Stimulated activated naive CD8-positive, alpha-beta T cell treated with anti-CD3 and anti-CD28 coated beads, Interleukin-15, Interleukin-2, amounts not matched to agents 100 ng/mL and 50 ng/mL, for 24 hours (primary cell): ENCODE measurements around the gene KIAA1217.

Experiments used
- H3K27ac Mint-ChIP-seq: one replicate; pipeline ENCODE4 v1.8.0; 2021; ENCODE audit warnings: mild to moderate bottlenecking, mixed read lengths
- H3K27me3 Mint-ChIP-seq: one replicate; pipeline ENCODE4 v1.8.0; 2021; ENCODE audit warnings: mixed read lengths
- H3K36me3 Mint-ChIP-seq: one replicate; pipeline ENCODE4 v1.8.0; 2021; ENCODE audit warnings: low read depth, mixed read lengths
- H3K4me1 Mint-ChIP-seq: one replicate; pipeline ENCODE4 v1.8.0; 2021; ENCODE audit warnings: low read depth, mixed read lengths
- H3K4me3 Mint-ChIP-seq: one replicate; pipeline ENCODE4 v1.8.0; 2021; ENCODE audit warnings: mild to moderate bottlenecking, mixed read lengths
- H3K9me3 Mint-ChIP-seq: one replicate; pipeline ENCODE4 v1.8.0; 2021; ENCODE audit warnings: mixed read lengths

KIAA1217 gene

DNA sequence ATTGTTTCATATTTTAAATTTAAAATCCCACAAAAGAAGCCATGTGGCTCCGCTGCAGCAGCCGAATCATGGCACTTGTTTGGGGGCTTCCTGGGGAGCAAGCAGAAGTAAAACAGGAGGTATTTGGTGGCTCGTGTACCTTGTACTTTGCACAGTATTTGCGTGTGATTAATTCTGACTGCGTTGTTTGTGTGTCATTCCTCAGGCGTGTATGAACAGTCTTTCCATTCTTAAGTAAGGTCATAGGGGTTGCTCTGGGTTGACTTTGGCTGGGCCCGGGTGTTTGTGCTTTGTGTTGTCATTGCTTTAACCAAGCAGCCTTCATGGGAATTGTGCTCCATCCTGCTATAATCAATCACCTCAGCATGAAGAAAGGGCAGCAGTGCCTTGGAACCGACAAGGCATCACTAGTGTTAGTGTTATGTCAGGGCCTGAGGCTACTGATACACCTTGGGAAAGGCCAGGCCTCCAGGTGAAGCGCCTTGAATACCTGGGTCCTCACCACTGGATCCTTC is 332.4 kb downstream of the KIAA1217 start:
- Mint-ChIP-seq H3K4me3 (no peak overlapping the region), H3K9me3 (no peaks in the 10 kb centered on the region), H3K36me3 (no peaks in the 10 kb centered on the region), H3K27ac (no peak overlapping the region), H3K27me3 (peaks cover 11% of the 10 kb centered on the region), H3K4me1 (no peaks in the 10 kb centered on the region)

DNA sequence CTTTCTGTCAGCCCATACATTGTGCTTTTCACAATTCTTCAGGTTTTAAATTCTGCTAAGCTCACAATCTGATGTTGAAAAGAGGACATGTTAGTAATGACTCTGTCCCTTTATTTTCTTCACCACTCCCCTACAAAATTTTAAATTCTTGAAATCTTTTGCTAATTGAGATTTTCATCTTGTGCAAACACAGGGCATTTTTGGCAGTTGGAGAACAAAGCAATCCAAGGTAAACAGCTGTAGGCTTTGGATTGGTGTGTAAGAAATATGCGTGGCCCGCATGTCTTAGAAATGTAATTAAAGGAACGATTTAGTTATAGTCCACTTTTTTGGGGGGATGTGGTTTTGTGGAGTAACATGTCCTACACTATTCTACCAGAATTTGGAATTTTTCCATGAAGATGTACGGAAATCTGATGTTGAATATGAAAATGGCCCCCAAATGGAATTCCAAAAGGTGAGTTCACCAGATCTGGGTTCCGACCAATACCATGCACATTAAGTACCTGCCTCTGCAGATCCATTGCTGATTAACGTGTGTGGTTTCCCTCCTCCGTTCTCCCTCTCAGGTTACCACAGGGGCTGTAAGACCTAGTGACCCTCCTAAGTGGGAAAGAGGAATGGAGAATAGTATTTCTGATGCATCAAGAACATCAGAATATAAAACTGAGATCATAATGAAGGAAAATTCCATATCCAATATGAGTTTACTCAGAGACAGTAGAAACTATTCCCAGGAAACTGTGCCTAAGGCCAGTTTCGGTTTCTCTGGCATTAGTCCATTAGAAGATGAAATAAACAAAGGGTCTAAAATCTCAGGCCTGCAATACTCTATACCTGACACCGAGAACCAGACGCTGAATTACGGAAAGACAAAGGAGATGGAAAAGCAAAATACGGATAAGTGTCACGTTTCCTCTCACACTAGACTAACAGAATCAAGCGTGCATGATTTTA is 333.7 kb downstream of the KIAA1217 start:
- Mint-ChIP-seq H3K4me1 (no peaks in the 10 kb centered on the region), H3K27me3 (peaks cover 12% of the 10 kb centered on the region), H3K36me3 (no peaks in the 10 kb centered on the region), H3K4me3 (no peak overlapping the region), H3K9me3 (no peaks in the 10 kb centered on the region), H3K27ac (no peak overlapping the region)

DNA sequence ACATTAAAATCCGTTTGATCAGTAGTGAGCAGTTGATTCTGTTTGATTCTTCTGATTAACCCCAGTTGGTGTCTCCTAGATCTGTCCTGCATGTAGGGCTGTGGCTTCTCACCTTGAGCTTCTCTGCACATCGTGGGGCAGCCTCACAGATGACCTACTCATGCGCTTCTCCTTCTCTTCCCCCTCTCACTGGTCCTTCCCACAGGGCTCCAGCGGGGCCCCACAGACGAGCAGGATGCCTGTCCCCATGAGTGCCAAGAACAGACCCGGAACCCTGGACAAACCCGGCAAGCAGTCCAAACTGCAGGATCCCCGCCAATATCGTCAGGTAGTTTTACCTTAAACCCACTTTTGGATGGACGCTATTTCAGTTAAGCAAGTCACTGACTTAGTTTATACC is 335.8 kb downstream of the KIAA1217 start:
- Mint-ChIP-seq H3K27ac (no peak overlapping the region), H3K36me3 (no peaks in the 10 kb centered on the region), H3K9me3 (no peaks in the 10 kb centered on the region), H3K4me3 (no peak overlapping the region), H3K27me3 (peaks cover 12% of the 10 kb centered on the region), H3K4me1 (no peaks in the 10 kb centered on the region)

DNA sequence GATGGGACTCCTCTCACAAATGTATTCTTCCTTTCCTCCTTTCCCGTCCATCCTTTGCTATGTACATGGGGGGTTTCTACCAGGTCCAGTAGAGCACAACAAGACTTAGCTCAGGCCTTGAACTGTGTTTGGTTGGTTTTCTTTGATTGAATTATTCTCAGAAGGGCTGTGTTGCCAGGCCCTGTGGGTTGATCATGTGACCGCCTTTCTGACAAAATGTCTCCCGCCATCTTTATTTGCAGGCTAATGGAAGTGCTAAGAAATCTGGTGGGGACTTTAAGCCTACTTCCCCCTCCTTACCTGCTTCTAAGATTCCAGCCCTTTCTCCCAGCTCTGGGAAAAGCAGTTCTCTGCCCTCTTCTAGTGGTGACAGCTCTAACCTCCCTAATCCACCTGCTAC is 336.6 kb downstream of the KIAA1217 start:
- Mint-ChIP-seq H3K27ac (no peak overlapping the region), H3K27me3 (peaks cover 12% of the 10 kb centered on the region), H3K4me1 (no peaks in the 10 kb centered on the region), H3K36me3 (no peaks in the 10 kb centered on the region), H3K9me3 (no peaks in the 10 kb centered on the region), H3K4me3 (no peak overlapping the region)

DNA sequence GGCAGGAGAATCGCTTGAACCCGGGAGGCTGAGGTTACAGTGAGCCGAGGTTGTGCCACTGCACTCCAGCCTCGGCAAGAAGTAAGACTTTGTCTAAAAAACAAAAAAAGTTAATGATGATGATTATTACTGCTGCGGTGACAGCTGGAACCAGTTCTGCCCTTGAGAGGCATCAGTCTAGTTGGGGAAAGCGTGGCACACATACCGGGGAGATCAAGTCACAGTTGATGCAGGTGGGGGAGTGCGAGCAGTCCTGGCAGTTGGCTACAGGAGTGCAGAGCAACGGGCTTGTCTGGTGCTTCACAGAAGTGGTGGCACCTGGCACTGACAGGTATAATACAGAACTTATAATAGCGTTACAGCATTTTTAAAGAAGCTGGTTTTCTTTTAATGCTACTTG is 341.7 kb downstream of the KIAA1217 start:
- no peak overlapping the region for H3K27ac Mint-ChIP-seq
- peaks cover 7% of the 10 kb centered on the region for H3K27me3 Mint-ChIP-seq
- no peak overlapping the region for H3K4me3 Mint-ChIP-seq

DNA sequence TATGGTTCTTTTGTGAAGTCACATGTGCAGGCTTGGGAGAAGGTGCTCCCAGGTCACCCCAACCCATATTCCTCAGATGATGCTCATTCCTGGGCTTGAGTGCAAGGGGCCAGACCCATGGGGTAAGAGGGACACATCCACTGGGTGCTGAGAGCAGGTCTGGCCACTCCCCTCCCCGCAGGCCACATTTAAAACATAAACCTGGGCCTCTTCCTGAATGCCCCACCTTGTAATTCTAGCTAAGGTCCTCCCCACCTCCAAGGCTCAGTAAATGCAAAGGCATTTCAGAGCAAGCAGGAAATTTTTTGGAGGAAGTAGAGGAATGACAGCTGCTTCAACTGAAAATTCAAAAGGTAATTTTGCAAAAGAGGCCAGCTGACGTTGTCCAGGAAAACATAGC is 342.2 kb downstream of the KIAA1217 start:
- Mint-ChIP-seq H3K4me3 (no peak overlapping the region), H3K36me3 (no peaks in the 10 kb centered on the region), H3K4me1 (no peaks in the 10 kb centered on the region), H3K27me3 (peaks cover 2% of the 10 kb centered on the region), H3K27ac (no peak overlapping the region), H3K9me3 (no peaks in the 10 kb centered on the region)

More for the DNA sequence above, 341.7 kb downstream of the KIAA1217 start:
- Mint-ChIP-seq H3K36me3 (no peaks in the 10 kb centered on the region), H3K9me3 (no peaks in the 10 kb centered on the region), H3K4me1 (no peaks in the 10 kb centered on the region)

DNA sequence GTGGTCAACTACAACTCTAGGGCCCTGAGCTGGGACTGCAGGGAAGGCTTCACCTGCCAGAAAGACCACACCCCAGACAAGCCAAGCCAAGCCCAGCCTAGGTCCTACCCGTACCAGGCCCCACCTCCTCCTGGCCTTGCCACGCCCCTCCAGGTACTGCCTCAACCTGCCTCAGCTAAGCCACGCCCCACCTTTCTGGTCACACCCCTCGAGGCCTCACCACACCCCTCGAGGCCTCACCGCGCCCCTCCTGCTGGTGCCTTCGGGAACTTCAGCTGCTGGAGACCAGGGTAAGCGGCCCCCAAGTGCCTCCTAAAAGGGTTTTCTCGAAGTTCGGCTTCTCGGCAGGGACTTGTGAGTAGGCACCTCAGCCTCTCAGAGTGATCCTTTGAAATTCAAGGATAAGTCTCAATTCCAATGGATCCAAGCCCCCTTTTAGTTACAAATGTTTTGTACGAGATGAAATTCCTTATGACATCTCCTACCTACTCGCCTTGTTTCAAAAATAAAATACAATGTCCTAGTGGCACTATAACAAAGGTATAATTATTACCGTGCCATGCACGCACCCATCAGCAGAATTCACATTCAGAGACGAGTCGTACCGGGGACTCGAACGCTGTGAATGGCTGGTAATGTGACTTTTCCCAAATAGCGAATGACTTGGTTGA is 343.5 kb downstream of the KIAA1217 start:
- Mint-ChIP-seq H3K27ac (no peak overlapping the region), H3K9me3 (no peaks in the 10 kb centered on the region), H3K36me3 (no peaks in the 10 kb centered on the region), H3K27me3 (no peaks in the 10 kb centered on the region), H3K4me3 (no peak overlapping the region), H3K4me1 (peaks cover 3% of the 10 kb centered on the region)

DNA sequence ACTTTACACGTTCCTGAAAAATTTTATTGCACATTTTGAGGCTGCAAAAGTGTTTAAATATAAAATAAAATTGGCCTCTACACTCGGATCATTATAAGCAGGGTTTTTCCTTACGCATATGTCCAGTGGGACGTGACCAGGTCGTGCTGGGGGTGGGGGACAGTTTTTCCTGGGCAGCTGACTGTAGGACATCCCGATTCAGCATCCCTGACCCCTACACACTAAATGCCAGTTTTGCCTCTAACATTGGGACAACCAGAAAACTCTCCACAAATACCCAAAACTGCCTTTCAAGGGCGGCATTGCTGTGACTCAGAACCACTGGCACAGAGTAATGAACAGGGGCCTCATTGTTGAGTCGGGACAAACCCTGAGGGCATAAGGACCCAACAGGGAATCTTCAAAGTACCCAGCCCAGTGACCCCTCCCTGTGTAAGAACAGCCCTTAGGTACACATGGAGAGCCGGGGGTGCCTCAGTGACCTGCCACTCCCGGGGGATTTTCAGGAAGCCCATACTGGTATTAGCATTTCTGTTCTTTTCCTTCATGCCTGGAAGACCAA is 344.2 kb downstream of the KIAA1217 start:
- Mint-ChIP-seq H3K27me3 (no peaks in the 10 kb centered on the region), H3K4me3 (no peak overlapping the region), H3K27ac (no peak overlapping the region)

DNA sequence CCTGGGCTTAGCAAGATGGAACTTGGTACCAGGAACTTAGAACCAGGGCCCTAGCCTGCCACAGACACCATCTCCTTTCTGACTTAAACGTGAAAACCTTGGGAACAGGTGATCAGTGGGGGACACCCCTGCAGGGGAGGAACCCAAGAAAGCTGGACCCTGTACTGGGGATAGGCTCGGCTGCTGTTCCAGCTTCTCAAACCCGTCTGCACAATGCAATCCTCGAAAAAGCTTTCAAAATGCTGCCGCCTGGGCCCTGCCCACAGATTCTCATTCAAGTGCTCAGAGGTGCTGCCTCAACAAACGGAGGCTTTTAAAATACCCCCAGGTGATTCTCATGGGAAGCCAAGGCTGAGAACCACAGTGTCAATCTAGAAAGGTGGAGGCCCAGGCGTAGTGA is 345.1 kb downstream of the KIAA1217 start:
- H3K9me3 Mint-ChIP-seq, result no peaks in the 10 kb centered on the region
- no peak overlapping the region for H3K27ac Mint-ChIP-seq
- no peak overlapping the region for H3K4me3 Mint-ChIP-seq
- H3K36me3 Mint-ChIP-seq, result no peaks in the 10 kb centered on the region
- no peaks in the 10 kb centered on the region for H3K27me3 Mint-ChIP-seq
- H3K4me1 Mint-ChIP-seq, result peaks cover 3% of the 10 kb centered on the region

More for the DNA sequence above, 344.2 kb downstream of the KIAA1217 start:
- H3K4me1 Mint-ChIP-seq, result peaks cover 3% of the 10 kb centered on the region
- no peaks in the 10 kb centered on the region for H3K36me3 Mint-ChIP-seq
- no peaks in the 10 kb centered on the region for H3K9me3 Mint-ChIP-seq

DNA sequence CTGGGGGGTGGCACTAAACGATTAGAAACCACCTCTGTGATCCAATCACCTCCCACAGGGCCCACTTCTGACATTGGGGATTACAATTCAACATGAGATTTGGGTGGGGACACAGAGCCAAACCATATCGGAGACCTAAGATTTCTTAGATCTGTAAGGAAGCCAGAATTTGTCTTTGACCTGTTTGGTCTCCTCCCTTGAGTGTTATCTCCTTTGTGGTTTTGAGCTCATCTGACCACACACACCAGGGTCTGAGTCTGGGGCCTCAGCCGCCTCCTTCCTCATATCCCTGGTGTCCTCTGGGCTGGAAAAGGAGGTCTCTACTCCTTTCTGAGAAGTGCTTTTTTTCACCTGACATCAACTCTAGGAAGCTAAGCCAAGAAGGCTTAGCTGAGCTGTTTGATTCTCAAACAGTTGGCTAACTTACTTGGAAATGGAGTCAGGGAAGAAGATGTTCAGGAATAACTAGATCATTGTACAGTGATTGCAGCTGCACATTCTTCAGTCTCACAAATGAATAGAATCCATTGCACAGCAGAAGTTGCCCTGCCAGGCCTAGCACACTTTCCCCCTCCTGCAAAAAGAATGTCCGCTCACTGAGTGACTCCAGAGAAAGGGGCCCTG is 347.3 kb downstream of the KIAA1217 start:
- H3K36me3 Mint-ChIP-seq, result no peaks in the 10 kb centered on the region
- H3K9me3 Mint-ChIP-seq, result no peaks in the 10 kb centered on the region
- H3K4me3 Mint-ChIP-seq, result no peak overlapping the region
- no peaks in the 10 kb centered on the region for H3K27me3 Mint-ChIP-seq
- peaks cover 3% of the 10 kb centered on the region for H3K4me1 Mint-ChIP-seq
- no peak overlapping the region for H3K27ac Mint-ChIP-seq

DNA sequence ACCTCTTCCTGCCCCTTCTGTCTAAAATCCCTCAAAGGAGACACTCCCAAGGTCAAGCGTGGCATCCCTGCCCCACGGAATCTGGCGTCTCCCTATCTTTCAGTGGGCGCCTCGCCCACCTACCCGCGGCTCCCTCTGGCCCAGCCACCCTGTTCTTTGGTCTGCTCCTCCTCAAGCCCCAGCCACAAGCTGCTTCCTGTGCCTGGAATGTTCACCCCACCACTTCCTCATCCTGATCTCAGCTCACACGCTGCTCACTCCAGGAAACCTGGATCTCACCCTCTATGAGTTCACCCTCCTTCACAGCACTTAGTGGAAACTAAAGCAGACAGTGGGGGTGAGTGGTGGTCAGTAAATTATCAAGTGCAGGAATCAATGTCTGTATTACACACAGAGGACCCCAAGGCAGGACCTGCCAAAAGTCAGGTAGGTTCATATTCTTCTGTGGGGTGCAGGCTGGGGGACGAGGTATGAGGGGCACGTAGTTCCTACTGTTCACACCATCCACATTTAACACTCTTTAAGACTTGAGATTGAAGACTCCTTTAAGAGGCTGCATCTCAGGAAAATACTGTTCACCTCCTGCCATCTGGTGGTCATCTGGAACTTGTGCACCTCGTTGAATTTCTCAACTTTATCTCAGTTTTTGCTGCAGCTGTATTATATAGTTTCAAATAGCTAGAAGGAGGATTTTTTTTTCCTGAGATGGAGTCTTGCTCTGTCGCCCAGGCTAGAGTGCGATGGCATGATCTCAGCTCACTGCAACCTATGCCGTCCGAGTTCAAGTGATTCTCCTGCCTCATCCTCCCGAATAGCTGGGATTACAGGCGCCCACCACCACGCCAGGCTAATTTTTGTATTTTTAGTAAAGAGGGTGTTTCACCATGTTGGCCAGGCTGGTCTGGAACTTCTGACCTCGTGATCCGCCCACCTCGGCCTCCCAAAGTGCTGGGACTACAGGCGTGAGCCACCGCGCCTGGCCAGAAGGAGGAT is 348.1 kb downstream of the KIAA1217 start:
- Mint-ChIP-seq H3K4me1 (peaks cover 3% of the 10 kb centered on the region), H3K9me3 (no peaks in the 10 kb centered on the region), H3K36me3 (no peaks in the 10 kb centered on the region), H3K27me3 (no peaks in the 10 kb centered on the region), H3K4me3 (no peak overlapping the region), H3K27ac (no peak overlapping the region)

DNA sequence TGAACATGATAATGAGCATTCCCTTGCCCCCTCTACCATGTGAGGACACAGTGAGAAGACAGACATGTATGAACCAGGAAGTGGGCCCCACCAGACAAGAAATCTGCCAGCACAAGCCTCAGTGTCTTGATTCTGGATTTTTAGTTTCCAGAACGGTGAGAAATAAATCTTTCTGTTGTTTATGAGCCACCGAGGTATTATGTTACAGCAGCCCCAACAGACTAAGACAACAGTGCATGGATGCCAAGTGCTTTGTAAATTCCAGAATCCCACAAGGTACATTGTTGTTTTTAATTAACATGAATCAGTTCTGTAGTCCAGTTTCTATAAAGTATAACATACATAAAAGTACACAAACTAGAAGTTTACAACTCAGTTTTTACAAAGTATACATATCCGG is 352.5 kb downstream of the KIAA1217 start:
- Mint-ChIP-seq H3K4me3 (no peak overlapping the region), H3K36me3 (no peaks in the 10 kb centered on the region), H3K27me3 (no peaks in the 10 kb centered on the region), H3K9me3 (no peaks in the 10 kb centered on the region), H3K27ac (no peak overlapping the region), H3K4me1 (peaks cover 3% of the 10 kb centered on the region)

DNA sequence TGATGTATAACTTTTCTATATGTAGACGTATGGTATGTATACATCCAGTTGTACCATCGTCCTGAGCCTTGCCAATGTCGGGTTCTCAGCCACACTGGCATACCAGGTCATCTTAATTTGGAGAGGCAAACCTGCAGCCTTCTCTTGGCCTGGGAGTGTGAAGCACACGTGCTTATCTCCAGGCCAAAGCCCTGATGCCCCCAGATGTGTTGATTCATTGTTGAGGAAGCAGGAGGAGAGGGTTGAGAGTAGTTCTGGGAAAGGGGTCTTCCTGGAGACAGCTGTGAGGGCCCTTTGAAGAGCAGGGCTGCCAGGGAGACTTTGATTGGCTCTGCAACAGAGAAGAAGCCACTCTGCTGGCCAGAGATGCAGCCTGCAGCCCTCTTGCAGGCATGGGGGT is 359.1 kb downstream of the KIAA1217 start:
- Mint-ChIP-seq H3K27ac (no peak overlapping the region), H3K27me3 (peaks cover 14% of the 10 kb centered on the region), H3K9me3 (no peaks in the 10 kb centered on the region), H3K4me1 (no peaks in the 10 kb centered on the region), H3K36me3 (no peaks in the 10 kb centered on the region), H3K4me3 (no peak overlapping the region)

DNA sequence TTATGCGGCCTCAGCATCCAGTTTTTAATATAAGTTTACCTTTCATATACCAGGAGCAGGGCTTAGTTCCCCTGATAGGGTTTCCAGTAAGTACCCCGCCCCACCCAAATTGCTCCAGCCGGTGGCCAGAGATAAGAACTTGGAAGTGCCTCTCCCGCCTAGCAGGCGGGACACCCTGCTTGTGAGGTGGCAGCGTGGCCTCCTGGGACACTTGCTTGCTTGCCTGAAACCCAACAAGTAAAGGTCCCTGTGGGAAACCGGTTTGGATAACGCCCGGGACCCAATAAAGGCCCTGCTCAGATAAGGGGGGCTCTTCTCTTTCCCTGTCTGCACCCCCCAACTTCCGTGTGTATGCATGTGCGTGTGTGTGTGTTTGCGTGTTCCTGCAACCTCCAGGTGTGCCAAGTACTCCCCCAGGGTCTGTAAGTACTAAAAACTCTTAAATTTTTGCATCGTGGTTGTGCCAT is 360.4 kb downstream of the KIAA1217 start:
- Mint-ChIP-seq H3K36me3 (no peaks in the 10 kb centered on the region), H3K4me1 (no peaks in the 10 kb centered on the region), H3K9me3 (no peaks in the 10 kb centered on the region), H3K27me3 (peaks cover 14% of the 10 kb centered on the region), H3K27ac (no peak overlapping the region), H3K4me3 (no peak overlapping the region)
